ENCODE data around the gene CASP14.

GRCh38 chr19:15008308-15008707, 41.0 kb upstream of the CASP14 start:
- TF ChIP-seq CTCF (IDR thresholded peaks at IDR 0.05) (no peak), POLR2A (IDR thresholded peaks at IDR 0.05) (no peak)

All from right lobe of liver (tissue), 4 donors.